H1 (cell line): ENCODE measurements around the gene LAMA4. TPM values are rescaled to one million over a fixed set of nuclear protein-coding genes. Genes with fewer than 3 reads are reported as not detected.

ENCODE experiments used
- HDAC2 ChIP-seq, 2 experiments: fragments of 300-600 bp in 1 of 2; sonication (generic) in 1 of 2; IDR thresholded peaks; 2 replicates each; pipeline ENCODE4 v1.6.1; 2011 to 2012; ENCODE audit warnings: low read depth in 2 of 2, low read length in 2 of 2, mild to moderate bottlenecking in 2 of 2, moderate library complexity in 2 of 2, borderline replicate concordance in 1 of 2, inconsistent platforms in 1 of 2
- JUND ChIP-seq: IDR thresholded peaks from 2 replicates; pipeline ENCODE4 v1.6.1; 2011; ENCODE audit warnings: mild to moderate bottlenecking, improper control_type of control experiment, low read length
- ZNF274 ChIP-seq: IDR thresholded peaks from 2 replicates; pipeline ENCODE4 v1.7.0; 2012; ENCODE audit warnings: low read length, borderline replicate concordance; ENCODE audit errors: extremely low read depth
- polyA plus RNA-seq, 7 experiments: library from polyadenylated mRNA; depleted of rRNA in 3 of 7; stranded (reverse) in 5 of 7; unstranded in 2 of 7; fragments of >200 nt in 5 of 7; fragments of 200-250 nt in 2 of 7; gene quantifications; 1 replicate in 5 of 7; 2 replicates in 1 of 7; 4 replicates in 1 of 7; pipeline versions ENCODE4 v1.2.1 to v1.2.3, GENCODE V29; 2011 to 2013; ENCODE audit warnings: missing spikeins in 2 of 7, mixed read lengths in 2 of 7
- total RNA-seq: library from RNA; stranded (reverse); fragmentation: NEBNext Ultra II Directional; extraction: Animal tissue kit (Norgen Biotek cat#: 25700); gene quantifications from 2 replicates; pipeline ENCODE4 v1.2.1, GENCODE V29; 2021
- TF ChIP-seq, protein P1 (sequence below): IDR thresholded peaks from 2 replicates; pipeline ENCODE4 v1.6.1; 2012; ENCODE audit warnings: low read length, inconsistent platforms
- TF ChIP-seq, protein P2 (sequence below): IDR thresholded peaks from 2 replicates; pipeline ENCODE4 v1.6.1; 2011; ENCODE audit warnings: low read length, improper control_type of control experiment

The LAMA4 gene
- total and polyA plus RNA-seq, 2 of the 8 experiments (the other 6 are each of a cell fraction or from before 2014, with no cell fraction given) = 0.95 to 1.5 TPM

DNA sequence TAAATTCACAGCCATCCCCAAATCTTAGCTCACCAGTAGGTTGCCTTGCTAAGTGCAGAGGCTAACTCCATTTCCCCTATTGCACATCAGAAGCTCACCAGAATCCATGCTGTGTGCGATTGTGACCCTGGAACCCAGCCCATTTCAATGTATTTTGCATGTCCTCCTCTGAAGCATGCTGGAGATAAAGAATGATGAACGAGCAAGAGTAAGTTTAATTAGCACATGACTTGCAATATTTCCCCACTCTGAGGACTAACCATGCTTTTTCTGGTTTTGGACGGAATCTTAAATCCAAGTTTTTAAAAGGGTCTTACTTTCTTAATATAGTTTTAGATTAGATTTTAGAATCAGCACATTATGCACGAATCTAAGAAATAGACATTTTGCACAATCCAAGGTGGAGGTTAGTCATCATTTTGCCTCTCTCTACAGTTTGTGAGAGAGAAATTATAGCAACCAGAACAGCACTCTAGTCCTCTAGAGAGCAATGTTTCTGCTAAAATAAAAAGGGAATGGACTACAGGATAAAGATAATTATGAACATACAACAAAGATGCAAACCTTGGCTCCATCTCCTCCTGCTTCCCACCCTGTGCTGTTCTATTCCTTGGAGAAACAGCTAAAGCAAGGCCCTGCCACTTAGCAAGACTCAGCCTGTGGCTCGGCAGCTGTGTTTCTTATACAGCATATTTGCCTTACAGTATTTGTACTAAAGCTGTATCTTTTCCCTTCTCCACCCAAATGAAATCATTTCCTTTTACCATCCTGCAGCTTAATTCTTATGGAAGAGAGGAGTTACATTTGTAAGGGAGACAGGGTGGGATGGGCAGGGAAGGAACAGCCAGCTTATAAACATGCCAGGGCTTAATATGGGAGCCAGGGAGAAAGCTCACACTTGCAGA is 24.9 kb upstream of the LAMA4 start (continued):
- TF ChIP-seq, protein P1, sequence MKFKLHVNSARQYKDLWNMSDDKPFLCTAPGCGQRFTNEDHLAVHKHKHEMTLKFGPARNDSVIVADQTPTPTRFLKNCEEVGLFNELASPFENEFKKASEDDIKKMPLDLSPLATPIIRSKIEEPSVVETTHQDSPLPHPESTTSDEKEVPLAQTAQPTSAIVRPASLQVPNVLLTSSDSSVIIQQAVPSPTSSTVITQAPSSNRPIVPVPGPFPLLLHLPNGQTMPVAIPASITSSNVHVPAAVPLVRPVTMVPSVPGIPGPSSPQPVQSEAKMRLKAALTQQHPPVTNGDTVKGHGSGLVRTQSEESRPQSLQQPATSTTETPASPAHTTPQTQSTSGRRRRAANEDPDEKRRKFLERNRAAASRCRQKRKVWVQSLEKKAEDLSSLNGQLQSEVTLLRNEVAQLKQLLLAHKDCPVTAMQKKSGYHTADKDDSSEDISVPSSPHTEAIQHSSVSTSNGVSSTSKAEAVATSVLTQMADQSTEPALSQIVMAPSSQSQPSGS = no peak
- TF ChIP-seq JUND (no peak), HDAC2 (IDR thresholded peaks at IDR 0.05; ENCODE audit: borderline replicate concordance in 1 of 2, low read depth in 2 of 2, low read length in 2 of 2) (no peak), ZNF274 (no peak)
- TF ChIP-seq, protein P2, sequence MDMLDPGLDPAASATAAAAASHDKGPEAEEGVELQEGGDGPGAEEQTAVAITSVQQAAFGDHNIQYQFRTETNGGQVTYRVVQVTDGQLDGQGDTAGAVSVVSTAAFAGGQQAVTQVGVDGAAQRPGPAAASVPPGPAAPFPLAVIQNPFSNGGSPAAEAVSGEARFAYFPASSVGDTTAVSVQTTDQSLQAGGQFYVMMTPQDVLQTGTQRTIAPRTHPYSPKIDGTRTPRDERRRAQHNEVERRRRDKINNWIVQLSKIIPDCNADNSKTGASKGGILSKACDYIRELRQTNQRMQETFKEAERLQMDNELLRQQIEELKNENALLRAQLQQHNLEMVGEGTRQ = no peak
